ENCODE data around the gene DACT1.

The DACT1 gene

DNA sequence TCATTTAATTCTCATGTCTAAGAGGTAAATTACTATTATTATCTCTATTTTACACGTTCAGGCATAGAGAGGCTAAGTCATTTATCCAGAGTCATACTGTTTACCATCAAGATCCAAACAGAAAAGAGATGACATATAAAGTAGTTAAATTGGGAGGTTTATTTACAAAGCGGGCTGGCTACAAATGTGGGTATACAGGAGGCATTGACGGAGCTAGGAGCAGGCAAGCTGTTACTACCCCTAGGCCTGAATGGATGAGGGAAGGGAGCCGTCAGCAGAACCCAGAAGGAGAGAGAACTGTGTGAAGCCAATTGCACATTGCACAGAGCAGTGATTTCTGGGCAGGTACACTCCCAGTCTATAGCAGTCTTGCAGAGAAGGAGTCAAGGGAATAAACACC is 39.8 kb downstream of the DACT1 start:
- TF ChIP-seq ARNTL (CRISPR knock-in tag; IDR thresholded peaks at IDR 0.05; ENCODE audit: borderline replicate concordance, low read depth), result no peak
- TF ChIP-seq ESRRG (CRISPR knock-in tag; IDR thresholded peaks at IDR 0.05), result no peak
- no peak for TF ChIP-seq ZFP30 (CRISPR knock-in tag; IDR thresholded peaks at IDR 0.05)
- no peak for TF ChIP-seq SNAI2 (CRISPR knock-in tag; IDR thresholded peaks at IDR 0.05)
- TF ChIP-seq ZNF565 (CRISPR knock-in tag; conservative IDR thresholded peaks at IDR 0.05; ENCODE audit: low read depth), result no peak
- TF ChIP-seq ZC3H10 (CRISPR knock-in tag; IDR thresholded peaks at IDR 0.05), result no peak
- TF ChIP-seq ZNF8 (CRISPR knock-in tag; IDR thresholded peaks at IDR 0.05), result no peak
- TF ChIP-seq PATZ1 (CRISPR knock-in tag; IDR thresholded peaks at IDR 0.05; ENCODE audit: borderline replicate concordance), result no peak
- no peak for TF ChIP-seq POU6F1 (CRISPR knock-in tag; IDR thresholded peaks at IDR 0.05; ENCODE audit: borderline replicate concordance, low read depth)
- TF ChIP-seq BACH2 (CRISPR knock-in tag; IDR thresholded peaks at IDR 0.05; ENCODE audit: borderline replicate concordance), result no peak
- TF ChIP-seq ZNF70 (CRISPR knock-in tag; IDR thresholded peaks at IDR 0.05), result no peak
- TF ChIP-seq, protein P1, sequence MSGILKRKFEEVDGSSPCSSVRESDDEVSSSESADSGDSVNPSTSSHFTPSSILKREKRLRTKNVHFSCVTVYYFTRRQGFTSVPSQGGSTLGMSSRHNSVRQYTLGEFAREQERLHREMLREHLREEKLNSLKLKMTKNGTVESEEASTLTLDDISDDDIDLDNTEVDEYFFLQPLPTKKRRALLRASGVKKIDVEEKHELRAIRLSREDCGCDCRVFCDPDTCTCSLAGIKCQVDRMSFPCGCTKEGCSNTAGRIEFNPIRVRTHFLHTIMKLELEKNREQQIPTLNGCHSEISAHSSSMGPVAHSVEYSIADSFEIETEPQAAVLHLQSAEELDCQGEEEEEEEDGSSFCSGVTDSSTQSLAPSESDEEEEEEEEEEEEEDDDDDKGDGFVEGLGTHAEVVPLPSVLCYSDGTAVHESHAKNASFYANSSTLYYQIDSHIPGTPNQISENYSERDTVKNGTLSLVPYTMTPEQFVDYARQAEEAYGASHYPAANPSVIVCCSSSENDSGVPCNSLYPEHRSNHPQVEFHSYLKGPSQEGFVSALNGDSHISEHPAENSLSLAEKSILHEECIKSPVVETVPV (CRISPR knock-in tag; IDR thresholded peaks at IDR 0.05), result no peak
- no peak for TF ChIP-seq OSR1 (CRISPR knock-in tag; IDR thresholded peaks at IDR 0.05)
- TF ChIP-seq ZFP3 (CRISPR knock-in tag; IDR thresholded peaks at IDR 0.05), result no peak
- no peak for TF ChIP-seq TCF4 (CRISPR knock-in tag; IDR thresholded peaks at IDR 0.05; ENCODE audit: borderline replicate concordance)
- no peak for TF ChIP-seq CREB5 (CRISPR knock-in tag; IDR thresholded peaks at IDR 0.05; ENCODE audit: low read depth)
- no peak for TF ChIP-seq TOX (CRISPR knock-in tag; IDR thresholded peaks at IDR 0.05; ENCODE audit: borderline replicate concordance)
- no peak for TF ChIP-seq GLIS3 (CRISPR knock-in tag; IDR thresholded peaks at IDR 0.05)
- TF ChIP-seq ISL1 (CRISPR knock-in tag; IDR thresholded peaks at IDR 0.05), result no peak
- TF ChIP-seq, protein P2, sequence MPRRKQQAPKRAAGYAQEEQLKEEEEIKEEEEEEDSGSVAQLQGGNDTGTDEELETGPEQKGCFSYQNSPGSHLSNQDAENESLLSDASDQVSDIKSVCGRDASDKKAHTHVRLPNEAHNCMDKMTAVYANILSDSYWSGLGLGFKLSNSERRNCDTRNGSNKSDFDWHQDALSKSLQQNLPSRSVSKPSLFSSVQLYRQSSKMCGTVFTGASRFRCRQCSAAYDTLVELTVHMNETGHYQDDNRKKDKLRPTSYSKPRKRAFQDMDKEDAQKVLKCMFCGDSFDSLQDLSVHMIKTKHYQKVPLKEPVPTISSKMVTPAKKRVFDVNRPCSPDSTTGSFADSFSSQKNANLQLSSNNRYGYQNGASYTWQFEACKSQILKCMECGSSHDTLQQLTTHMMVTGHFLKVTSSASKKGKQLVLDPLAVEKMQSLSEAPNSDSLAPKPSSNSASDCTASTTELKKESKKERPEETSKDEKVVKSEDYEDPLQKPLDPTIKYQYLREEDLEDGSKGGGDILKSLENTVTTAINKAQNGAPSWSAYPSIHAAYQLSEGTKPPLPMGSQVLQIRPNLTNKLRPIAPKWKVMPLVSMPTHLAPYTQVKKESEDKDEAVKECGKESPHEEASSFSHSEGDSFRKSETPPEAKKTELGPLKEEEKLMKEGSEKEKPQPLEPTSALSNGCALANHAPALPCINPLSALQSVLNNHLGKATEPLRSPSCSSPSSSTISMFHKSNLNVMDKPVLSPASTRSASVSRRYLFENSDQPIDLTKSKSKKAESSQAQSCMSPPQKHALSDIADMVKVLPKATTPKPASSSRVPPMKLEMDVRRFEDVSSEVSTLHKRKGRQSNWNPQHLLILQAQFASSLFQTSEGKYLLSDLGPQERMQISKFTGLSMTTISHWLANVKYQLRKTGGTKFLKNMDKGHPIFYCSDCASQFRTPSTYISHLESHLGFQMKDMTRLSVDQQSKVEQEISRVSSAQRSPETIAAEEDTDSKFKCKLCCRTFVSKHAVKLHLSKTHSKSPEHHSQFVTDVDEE (CRISPR knock-in tag; IDR thresholded peaks at IDR 0.05), result no peak
- no peak for ATAC-seq

DNA sequence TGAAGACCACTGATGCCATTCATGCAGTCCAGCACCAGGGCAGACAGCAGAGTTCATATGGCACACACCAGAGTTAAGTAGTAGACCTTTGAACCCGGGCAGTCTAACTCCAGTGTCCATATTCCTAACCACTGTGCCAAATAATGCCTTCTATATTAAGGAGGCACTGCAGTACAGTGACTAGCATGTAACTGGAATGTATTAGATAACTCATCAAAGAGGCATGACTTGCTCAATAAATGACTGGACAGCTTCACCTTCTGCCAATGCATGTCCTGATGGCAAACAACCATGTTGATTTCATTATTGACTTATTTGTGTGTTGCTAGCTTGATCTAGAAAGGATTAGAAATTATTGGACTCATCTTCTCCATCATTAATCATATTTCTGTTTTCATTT is 40.2 kb downstream of the DACT1 start:
- ATAC-seq, result no peak
- TF ChIP-seq, protein P1 (CRISPR knock-in tag; IDR thresholded peaks at IDR 0.05), result no peak

- TF ChIP-seq BACH2 (CRISPR knock-in tag; IDR thresholded peaks at IDR 0.05; ENCODE audit: borderline replicate concordance) (no peak), ZC3H10 (CRISPR knock-in tag; IDR thresholded peaks at IDR 0.05) (no peak), CREB5 (CRISPR knock-in tag; IDR thresholded peaks at IDR 0.05; ENCODE audit: low read depth) (no peak), ESRRG (CRISPR knock-in tag; IDR thresholded peaks at IDR 0.05) (no peak)
- ATAC-seq, result no peak
Observed at GRCh38 chr14:58680698-58681097, 42.9 kb downstream of the DACT1 start.
